WTC11 (cell line): Measurements from ENCODE around the gene PARD6A.

Source experiments
- CBFB ChIP-seq: sonication (generic); formaldehyde crosslinking; IDR thresholded peaks from 2 replicates; pipeline ENCODE4 v1.8.1; 2022; ENCODE audit warnings: mild to moderate bottlenecking, low read depth, missing genetic modification reagents
- FOXK1 ChIP-seq: sonication (generic); formaldehyde crosslinking; IDR thresholded peaks from 2 replicates; pipeline ENCODE4 v1.8.0; 2022; ENCODE audit warnings: mild to moderate bottlenecking, moderate library complexity, missing genetic modification reagents
- HMGA2 ChIP-seq: fragments of 250-450 bp; sonication (Bioruptor Pico); IDR thresholded peaks from 2 replicates; pipeline ENCODE4 v1.4.0; 2021; ENCODE audit warnings: mild to moderate bottlenecking, moderate library complexity
- KAT7 ChIP-seq: sonication (generic); formaldehyde crosslinking; IDR thresholded peaks from 2 replicates; pipeline ENCODE4 v1.8.1; 2023; ENCODE audit warnings: missing genetic modification reagents, mild to moderate bottlenecking, borderline replicate concordance
- MAX ChIP-seq: sonication (generic); formaldehyde crosslinking; IDR thresholded peaks from 2 replicates; pipeline ENCODE4 v1.8.0; 2022; ENCODE audit warnings: mild to moderate bottlenecking, missing genetic modification reagents
- SMAD4 ChIP-seq: sonication (generic); formaldehyde crosslinking; IDR thresholded peaks from 2 replicates; pipeline ENCODE4 v1.8.0; 2022; ENCODE audit warnings: mild to moderate bottlenecking, missing genetic modification reagents
- SP1 ChIP-seq: sonication (generic); formaldehyde crosslinking; conservative IDR thresholded peaks from 2 replicates; pipeline ENCODE4 v1.8.1; 2022; ENCODE audit warnings: missing genetic modification reagents
- TEAD1 ChIP-seq: sonication (generic); formaldehyde crosslinking; IDR thresholded peaks from 2 replicates; pipeline ENCODE4 v1.8.0; 2022; ENCODE audit warnings: mild to moderate bottlenecking, missing genetic modification reagents
- USF1 ChIP-seq: sonication (generic); formaldehyde crosslinking; IDR thresholded peaks from 2 replicates; pipeline ENCODE4 v1.8.0; 2022; ENCODE audit warnings: mild to moderate bottlenecking, missing genetic modification reagents
- ZBTB21 ChIP-seq: sonication (generic); formaldehyde crosslinking; IDR thresholded peaks from 2 replicates; pipeline ENCODE4 v1.8.1; 2023; ENCODE audit warnings: mild to moderate bottlenecking, missing genetic modification reagents, borderline replicate concordance
- ZNF263 ChIP-seq: sonication (generic); formaldehyde crosslinking; IDR thresholded peaks from 2 replicates; pipeline ENCODE4 v1.8.1; 2022; ENCODE audit warnings: low read depth, mild to moderate bottlenecking, moderate library complexity, missing genetic modification reagents
- TF ChIP-seq, protein P1 (sequence below): fragments of 200-600 bp; IDR thresholded peaks from 2 replicates; pipeline ENCODE4 v1.8.0; 2022; ENCODE audit warnings: antibody characterized with exemption
- TF ChIP-seq, protein P2 (sequence below): sonication (generic); formaldehyde crosslinking; conservative IDR thresholded peaks from 2 replicates; pipeline ENCODE4 v1.8.1; 2022; ENCODE audit warnings: mild to moderate bottlenecking, missing genetic modification reagents

GRCh38 chr16:67675999-67676398 is 15.2 kb downstream of the PARD6A start:
- TF ChIP-seq, protein P1, sequence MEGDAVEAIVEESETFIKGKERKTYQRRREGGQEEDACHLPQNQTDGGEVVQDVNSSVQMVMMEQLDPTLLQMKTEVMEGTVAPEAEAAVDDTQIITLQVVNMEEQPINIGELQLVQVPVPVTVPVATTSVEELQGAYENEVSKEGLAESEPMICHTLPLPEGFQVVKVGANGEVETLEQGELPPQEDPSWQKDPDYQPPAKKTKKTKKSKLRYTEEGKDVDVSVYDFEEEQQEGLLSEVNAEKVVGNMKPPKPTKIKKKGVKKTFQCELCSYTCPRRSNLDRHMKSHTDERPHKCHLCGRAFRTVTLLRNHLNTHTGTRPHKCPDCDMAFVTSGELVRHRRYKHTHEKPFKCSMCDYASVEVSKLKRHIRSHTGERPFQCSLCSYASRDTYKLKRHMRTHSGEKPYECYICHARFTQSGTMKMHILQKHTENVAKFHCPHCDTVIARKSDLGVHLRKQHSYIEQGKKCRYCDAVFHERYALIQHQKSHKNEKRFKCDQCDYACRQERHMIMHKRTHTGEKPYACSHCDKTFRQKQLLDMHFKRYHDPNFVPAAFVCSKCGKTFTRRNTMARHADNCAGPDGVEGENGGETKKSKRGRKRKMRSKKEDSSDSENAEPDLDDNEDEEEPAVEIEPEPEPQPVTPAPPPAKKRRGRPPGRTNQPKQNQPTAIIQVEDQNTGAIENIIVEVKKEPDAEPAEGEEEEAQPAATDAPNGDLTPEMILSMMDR: no peak
- TF ChIP-seq TEAD1 (CRISPR knock-in tag) (no peak), FOXK1 (no peak), HMGA2 (no peak), SP1 (CRISPR knock-in tag) (no peak), USF1 (no peak), MAX (CRISPR knock-in tag) (no peak), SMAD4 (CRISPR knock-in tag) (no peak), ZBTB21 (CRISPR knock-in tag) (no peak), CBFB (no peak), ZNF263 (CRISPR knock-in tag) (no peak), KAT7 (no peak)
- TF ChIP-seq, protein P2, sequence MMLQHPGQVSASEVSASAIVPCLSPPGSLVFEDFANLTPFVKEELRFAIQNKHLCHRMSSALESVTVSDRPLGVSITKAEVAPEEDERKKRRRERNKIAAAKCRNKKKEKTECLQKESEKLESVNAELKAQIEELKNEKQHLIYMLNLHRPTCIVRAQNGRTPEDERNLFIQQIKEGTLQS (CRISPR knock-in tag): no peak
